GM21619 (cell line): ENCODE data around the gene ZNF398.
"Not testable (repeated sequence)": the region's sequence is repeated elsewhere in the genome, so short reads cannot be mapped to it uniquely, and the experiment has no call there.

Experiments
- ATAC-seq: cut with Tn5 transposase; IDR thresholded peaks from one replicate; pipeline ENCODE4 v1.9.1; 2021; ENCODE audit not compliant: unreplicated experiment

The ZNF398 gene

GRCh38 chr7:149223761-149224160 lies 76.5 kb downstream of the ZNF398 start:
- no peak for ATAC-seq

GRCh38 chr7:149224352-149224751 lies 77.1 kb downstream of the ZNF398 start:
- ATAC-seq, result no peak

GRCh38 chr7:149225106-149225505 lies 77.9 kb downstream of the ZNF398 start:
- ATAC-seq, result no peak

GRCh38 chr7:149225656-149226055 lies 78.4 kb downstream of the ZNF398 start:
- no peak for ATAC-seq

- not testable (repeated sequence) for ATAC-seq
These were observed 79.1 kb downstream of the ZNF398 start for GRCh38 chr7:149226366-149226765.

- no peak for ATAC-seq
These were observed 79.7 kb downstream of the ZNF398 start for GRCh38 chr7:149226840-149227494.

GRCh38 chr7:149228831-149229471 lies 81.7 kb downstream of the ZNF398 start:
- no peak for ATAC-seq

GRCh38 chr7:149229526-149229925 lies 82.3 kb downstream of the ZNF398 start:
- ATAC-seq, result no peak

- no peak for ATAC-seq
These were observed 85.1 kb downstream of the ZNF398 start for GRCh38 chr7:149232362-149232761.
